LNCaP clone FGC (cell line): ENCODE results near the gene POMT1.
"Not testable (repeated sequence)": the region's sequence is repeated elsewhere in the genome, so short reads cannot be mapped to it uniquely, and the experiment has no call there.

Source experiments
- DNase-seq: peaks from one replicate; pipeline ENCODE4 v3.0.0-alpha.2; 2011; ENCODE audit warnings: low read depth
- H3K4me3 ChIP-seq: 2 replicates; pipeline ENCODE4 v1.5.1; 2011; ENCODE audit warnings: mild to moderate bottlenecking, low read depth, low read length, control low read depth
- CTCF ChIP-seq: IDR thresholded peaks from 2 replicates; pipeline ENCODE4 v1.5.1; 2012; ENCODE audit warnings: mild to moderate bottlenecking; ENCODE audit not compliant: control insufficient read depth, insufficient read depth; ENCODE audit errors: extremely low read depth

Gene POMT1

GRCh38 chr9:131505012-131505411 is 2.3 kb downstream of the POMT1 start:
- no peak for DNase-seq
- no peak for TF ChIP-seq CTCF
- H3K4me3 ChIP-seq: no peak overlapping the region

DNA sequence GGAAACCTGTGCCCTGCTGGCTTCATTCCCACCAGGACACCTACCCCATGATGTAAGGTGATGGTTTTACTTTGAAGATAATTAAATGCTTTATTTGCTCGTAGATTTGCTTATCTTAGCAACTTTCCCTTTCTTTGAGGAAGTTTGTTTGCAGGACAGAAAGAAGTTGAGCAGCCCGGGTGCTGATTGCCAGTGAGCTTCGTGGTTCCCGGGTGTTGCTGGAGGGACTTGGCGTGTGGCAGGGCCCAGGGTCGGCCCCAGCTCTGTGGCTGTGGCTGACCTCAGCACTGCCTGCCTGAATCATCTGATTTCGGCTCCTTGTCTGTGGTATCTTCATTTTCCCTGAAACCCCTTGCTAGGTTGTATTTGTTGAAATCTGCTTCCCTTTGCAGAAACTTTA is 8.7 kb downstream of the POMT1 start:
- TF ChIP-seq CTCF: no peak

GRCh38 chr9:131511880-131512279 is 9.2 kb downstream of the POMT1 start:
- TF ChIP-seq CTCF: no peak
- no peak for DNase-seq
- H3K4me3 ChIP-seq: no peak overlapping the region

More for the DNA sequence above, 8.7 kb downstream of the POMT1 start:
- no peak overlapping the region for H3K4me3 ChIP-seq
- no peak for DNase-seq

DNA sequence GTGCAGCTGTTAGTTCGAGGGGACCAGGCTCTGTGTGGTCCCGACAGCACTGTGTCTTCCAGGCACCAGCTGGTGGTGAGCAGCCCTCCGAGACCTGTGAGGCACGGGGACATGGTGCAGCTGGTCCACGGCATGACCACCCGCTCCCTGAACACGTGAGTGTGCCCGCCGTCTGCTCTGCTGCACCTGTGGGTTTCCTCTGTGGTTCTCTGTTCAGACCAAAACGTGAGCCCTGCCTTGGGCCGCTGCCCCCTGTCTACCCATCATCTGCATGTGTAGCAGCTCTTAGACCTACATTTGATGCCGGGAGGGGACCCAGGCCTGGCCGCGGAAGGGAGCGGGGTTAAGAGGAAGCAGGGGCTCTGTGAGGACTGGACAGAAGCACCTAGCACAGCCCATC is 10.5 kb downstream of the POMT1 start:
- TF ChIP-seq CTCF: no peak
- H3K4me3 ChIP-seq: no peak overlapping the region
- DNase-seq: no peak

DNA sequence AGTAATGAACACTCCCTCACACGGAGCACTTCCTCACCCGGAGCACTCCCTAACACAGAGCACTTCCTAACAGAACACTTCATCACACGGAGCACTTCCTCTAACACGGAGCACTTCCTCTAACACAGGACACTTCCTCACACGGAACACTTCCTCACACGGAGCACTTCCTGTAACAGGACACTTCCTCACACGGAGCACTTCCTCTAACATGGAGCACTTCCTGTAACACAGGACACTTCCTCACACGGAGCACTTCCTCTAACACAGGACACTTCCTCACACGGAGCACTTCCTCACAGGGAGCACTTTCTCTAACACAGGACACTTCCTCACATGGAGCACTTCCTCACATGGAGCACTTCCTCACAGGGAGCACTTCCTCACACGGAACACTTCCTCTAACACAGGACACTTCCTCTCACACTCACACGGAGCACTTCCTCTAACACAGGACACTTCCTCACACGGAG is 12.9 kb downstream of the POMT1 start:
- DNase-seq, H3K4me3 ChIP-seq: not testable (repeated sequence)

DNA sequence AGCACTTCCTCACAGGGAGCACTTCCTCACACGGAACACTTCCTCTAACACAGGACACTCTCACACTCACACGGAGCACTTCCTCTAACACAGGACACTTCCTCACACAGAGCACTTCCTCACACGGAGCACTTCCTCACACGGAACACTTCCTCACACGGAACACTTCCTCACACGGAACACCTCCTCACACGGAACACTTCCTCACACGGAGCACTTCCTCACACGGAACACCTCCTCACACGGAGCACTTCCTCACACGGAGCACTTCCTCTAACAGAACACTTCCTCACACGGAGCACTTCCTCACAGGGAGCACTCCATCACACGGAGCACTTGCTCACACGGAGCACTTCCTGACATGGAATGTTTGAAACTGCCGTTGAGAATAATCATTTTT is 13.4 kb downstream of the POMT1 start:
- no peak overlapping the region for H3K4me3 ChIP-seq
- no peak for DNase-seq
- no peak for TF ChIP-seq CTCF

DNA sequence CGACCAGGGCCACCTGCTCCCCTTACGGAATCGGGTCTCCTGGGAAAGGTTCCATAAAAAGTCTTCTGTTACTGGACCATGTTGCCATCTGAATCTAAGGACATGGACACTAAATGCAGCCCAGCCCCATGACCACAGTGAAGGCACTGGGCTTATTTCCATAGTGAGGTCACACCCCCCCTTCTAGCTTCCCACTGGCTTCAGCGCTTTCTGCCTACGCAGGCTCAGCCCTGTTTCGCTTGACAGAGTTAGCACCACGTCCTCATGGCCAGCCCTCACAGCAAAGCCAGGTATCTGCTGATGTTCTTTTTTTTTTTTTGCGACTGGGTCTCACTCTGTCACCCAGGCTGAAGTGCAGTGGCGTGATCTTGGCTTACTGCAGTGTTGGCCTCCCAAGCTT is 14.2 kb downstream of the POMT1 start:
- no peak for DNase-seq
- no peak for TF ChIP-seq CTCF
- no peak overlapping the region for H3K4me3 ChIP-seq
